Adipose tissue (tissue), 3 donors: ENCODE measurements around the gene UBXN10. TPM values are rescaled to one million over a fixed set of nuclear protein-coding genes. Genes with fewer than 3 reads are reported as not detected.

ENCODE experiments used
- H3K27ac ChIP-seq: one replicate; pipeline ENCODE4 v1.5.1; 2013; ENCODE audit warnings: low read depth, low read length
- WGBS, 3 donors: extraction: QIAGEN DNeasy Blood & Tissue Kit; methylation state at CpG; one replicate each; pipeline ENCODE4 v1.1.7; 2013; 5-methylcytosine and 5-hydroxymethylcytosine counted together
- polyA plus RNA-seq, 3 donors: library from polyadenylated mRNA; stranded (reverse); fragments of 200-250 nt; gene quantifications; one replicate each; pipeline ENCODE4 v1.2.3, GENCODE V29; 2013
- donor health status: healthy with polysubstance abuse.
- donor health status: Bipolar disorder and iron deficiency.
- donor health status: healthy.

Gene UBXN10
- polyA plus RNA-seq, 3 donors = 0.24 to 0.68 (median 0.34) TPM

GRCh38 chr1:20178634-20179370 is 7.1 kb upstream of the UBXN10 start:
- H3K27ac ChIP-seq = no peak overlapping the region
- 76 to 89% (median 84%) methylated on average over 13 of the region's 13 CpGs for WGBS, 3 donors

GRCh38 chr1:20179371-20180128 is 6.3 kb upstream of the UBXN10 start:
- H3K27ac ChIP-seq = no peak overlapping the region
- 75 to 92% (median 84%) methylated on average over 2 of the region's 2 CpGs for WGBS, 3 donors

- no peak overlapping the region for H3K27ac ChIP-seq
Observed at GRCh38 chr1:20180129-20180843, 5.6 kb upstream of the UBXN10 start.

GRCh38 chr1:20180844-20181207 is 5.1 kb upstream of the UBXN10 start:
- WGBS, 3 donors = 43 to 80% (median 75%) methylated on average over 3 of the region's 3 CpGs
- no peak overlapping the region for H3K27ac ChIP-seq

More at GRCh38 chr1:20180129-20180843, 5.6 kb upstream of the UBXN10 start:
- 54 to 75% (median 74%) methylated on average over 6 of the region's 6 CpGs for WGBS, 3 donors

- no peak overlapping the region for H3K27ac ChIP-seq
Observed at GRCh38 chr1:20182415-20182814, 3.5 kb upstream of the UBXN10 start.

GRCh38 chr1:20183035-20183434 is 2.9 kb upstream of the UBXN10 start:
- 53 to 89% (median 86%) methylated on average over 10 of the region's 10 CpGs for WGBS, 3 donors
- H3K27ac ChIP-seq = no peak overlapping the region

- WGBS, 3 donors = 71 to 75% (median 75%) methylated on average over 13 of the region's 13 CpGs
- H3K27ac ChIP-seq = no peak overlapping the region
Observed at GRCh38 chr1:20183616-20184271, 2.2 kb upstream of the UBXN10 start.

GRCh38 chr1:20184481-20184900 is 1.4 kb upstream of the UBXN10 start:
- no peak overlapping the region for H3K27ac ChIP-seq
- 57 to 58% (median 58%) methylated on average over 6 of the region's 6 CpGs for WGBS, 3 donors

- 50 to 55% (median 55%) methylated on average over 17 of the region's 17 CpGs for WGBS, 3 donors
- H3K27ac ChIP-seq = no peak overlapping the region
Observed at GRCh38 chr1:20184997-20185833, 681 bp upstream of the UBXN10 start.

- 33 to 67% (median 67%) methylated on average over 7 of the region's 7 CpGs for WGBS, 3 donors
- no peak overlapping the region for H3K27ac ChIP-seq
Observed at GRCh38 chr1:20187103-20187812, 1.4 kb downstream of the UBXN10 start.

- 49 to 57% (median 51%) methylated on average over 4 of the region's 4 CpGs for WGBS, 3 donors
Observed at GRCh38 chr1:20187813-20188454, 2.0 kb downstream of the UBXN10 start.

GRCh38 chr1:20188455-20188817 is 2.5 kb downstream of the UBXN10 start:
- 58 to 63% (median 61%) methylated on average over 4 of the region's 4 CpGs for WGBS, 3 donors
- no peak overlapping the region for H3K27ac ChIP-seq

More at GRCh38 chr1:20187813-20188454, 2.0 kb downstream of the UBXN10 start:
- H3K27ac ChIP-seq = no peak overlapping the region

- H3K27ac ChIP-seq = no peak overlapping the region
- WGBS, 3 donors = 79 to 92% (median 91%) methylated on average over 4 of the region's 4 CpGs
Observed at GRCh38 chr1:20189664-20190063, 3.8 kb downstream of the UBXN10 start.

- H3K27ac ChIP-seq = no peak overlapping the region
- WGBS, 3 donors = 89 to 91% (median 91%) methylated on average over 19 of the region's 19 CpGs
Observed at GRCh38 chr1:20190256-20191160, 4.6 kb downstream of the UBXN10 start.

- no peak overlapping the region for H3K27ac ChIP-seq
- WGBS, 3 donors = 82 to 88% (median 86%) methylated on average over 12 of the region's 12 CpGs
Observed at GRCh38 chr1:20191266-20191825, 5.5 kb downstream of the UBXN10 start.

GRCh38 chr1:20192364-20192763 is 6.5 kb downstream of the UBXN10 start:
- H3K27ac ChIP-seq = no peak overlapping the region
- WGBS, 3 donors = 67 to 76% (median 74%) methylated on average over 5 of the region's 5 CpGs
